ENCODE results near the gene PSMF1. TPM values are rescaled to one million over a fixed set of nuclear protein-coding genes. Genes with fewer than 3 reads are reported as not detected.

The PSMF1 gene, protein sequence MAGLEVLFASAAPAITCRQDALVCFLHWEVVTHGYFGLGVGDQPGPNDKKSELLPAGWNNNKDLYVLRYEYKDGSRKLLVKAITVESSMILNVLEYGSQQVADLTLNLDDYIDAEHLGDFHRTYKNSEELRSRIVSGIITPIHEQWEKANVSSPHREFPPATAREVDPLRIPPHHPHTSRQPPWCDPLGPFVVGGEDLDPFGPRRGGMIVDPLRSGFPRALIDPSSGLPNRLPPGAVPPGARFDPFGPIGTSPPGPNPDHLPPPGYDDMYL
- 69.2 and 92.5 TPM in 2 replicates for total RNA-seq (2014; rRNA removed; shearing (Covaris generic))

- peak; percentile 91 for DNase-seq (ENCODE audit: low spot score)
Observed at GRCh38 chr20:1118336-1119127, at the start of gene PSMF1. Gene PSMF1 (plus strand): TSS chr20:1118602. CDS start chr20:1118774, 172 bp downstream.

GRCh38 chr20:1072258-1072657, 46.1 kb upstream of the PSMF1 start:
- no peak for DNase-seq (ENCODE audit: low spot score)

- DNase-seq (ENCODE audit: low spot score) = no peak
Observed at GRCh38 chr20:1075616-1076015, 42.8 kb upstream of the PSMF1 start.

DNA sequence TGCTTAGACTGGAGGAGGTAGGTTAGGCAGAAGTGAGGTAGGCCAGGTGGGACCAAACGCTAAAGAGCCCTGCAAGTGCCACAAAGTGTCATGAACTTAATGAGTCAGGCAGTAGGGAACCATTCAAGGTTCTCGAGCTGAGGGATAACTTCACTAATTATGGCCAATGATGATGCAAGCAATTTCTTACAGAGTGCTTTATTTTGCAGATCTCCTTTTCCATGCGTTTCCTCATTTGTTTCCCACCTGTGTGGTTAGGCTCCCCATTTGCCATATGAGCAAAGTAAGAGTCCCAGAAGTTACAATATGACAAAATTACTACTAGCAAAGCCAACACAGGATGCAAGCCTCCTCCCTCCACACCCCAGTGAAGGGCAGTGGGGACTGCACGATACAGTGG, 36.5 kb upstream of the PSMF1 start:
- DNase-seq (ENCODE audit: low spot score) = no peak

DNA sequence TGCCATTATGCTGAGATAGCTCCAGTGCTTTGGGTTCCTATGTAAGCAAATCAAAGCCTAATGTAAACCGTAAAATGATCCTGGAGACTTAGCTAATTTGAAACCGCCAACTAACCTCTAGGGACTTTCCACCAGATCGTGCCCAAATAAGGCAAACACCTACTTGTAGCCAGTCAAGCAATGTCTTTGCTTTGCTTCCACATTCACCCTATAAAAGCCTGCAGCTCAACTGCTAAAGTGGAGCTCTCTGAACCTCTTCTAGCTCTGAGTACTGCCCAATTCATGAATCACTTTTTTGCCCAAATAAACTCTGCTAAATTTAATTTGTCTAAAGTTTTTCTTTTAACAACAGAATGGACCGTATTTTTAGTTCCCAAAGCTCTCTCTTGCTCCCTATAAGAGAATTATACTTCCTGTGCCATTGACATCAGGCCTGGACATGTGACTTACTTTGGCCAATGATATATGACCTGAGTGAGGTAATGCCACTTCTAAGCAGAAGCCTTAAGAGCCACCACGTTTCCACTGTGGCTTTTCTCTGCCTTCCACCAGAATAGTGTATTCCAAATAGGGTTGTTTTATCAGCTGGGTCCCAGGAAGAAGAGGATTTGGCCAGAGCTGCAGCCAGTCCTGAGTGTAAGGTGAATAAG, 34.8 kb upstream of the PSMF1 start:
- peak; percentile 14 for DNase-seq (ENCODE audit: low spot score)

GRCh38 chr20:1085492-1086276, 32.7 kb upstream of the PSMF1 start:
- no peak for DNase-seq (ENCODE audit: low spot score)

- DNase-seq (ENCODE audit: low spot score) = no peak
Observed at GRCh38 chr20:1086277-1087213, 31.9 kb upstream of the PSMF1 start.

DNA sequence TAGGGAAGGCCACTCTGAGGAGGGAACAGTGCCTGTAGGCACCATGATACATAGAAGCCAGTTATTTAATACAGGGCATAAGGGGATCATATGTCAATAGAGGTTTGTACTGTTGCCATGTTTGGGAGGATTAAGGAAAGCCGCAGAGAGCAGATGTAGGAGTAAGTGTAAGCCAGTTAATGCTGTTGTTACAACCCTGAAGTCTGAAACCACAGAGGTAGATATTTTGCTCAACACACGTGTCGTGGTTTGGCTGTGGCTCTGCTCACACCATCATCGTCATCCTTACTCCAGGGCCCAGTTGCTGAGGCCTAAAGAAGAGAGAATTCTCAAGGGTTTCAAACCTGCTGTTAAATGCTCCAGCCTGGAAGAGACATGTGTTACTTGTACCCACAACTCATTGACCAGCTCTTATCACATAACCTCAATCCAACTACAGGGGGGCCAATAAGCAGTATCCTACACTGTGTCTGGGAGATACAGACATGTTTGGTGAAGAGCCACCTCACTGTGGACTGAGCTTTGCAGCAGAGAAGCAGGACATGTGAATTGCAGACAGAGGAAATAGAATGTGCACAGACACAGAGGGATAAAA, 31.0 kb upstream of the PSMF1 start:
- peak; percentile 61 for DNase-seq (ENCODE audit: low spot score)

DNA sequence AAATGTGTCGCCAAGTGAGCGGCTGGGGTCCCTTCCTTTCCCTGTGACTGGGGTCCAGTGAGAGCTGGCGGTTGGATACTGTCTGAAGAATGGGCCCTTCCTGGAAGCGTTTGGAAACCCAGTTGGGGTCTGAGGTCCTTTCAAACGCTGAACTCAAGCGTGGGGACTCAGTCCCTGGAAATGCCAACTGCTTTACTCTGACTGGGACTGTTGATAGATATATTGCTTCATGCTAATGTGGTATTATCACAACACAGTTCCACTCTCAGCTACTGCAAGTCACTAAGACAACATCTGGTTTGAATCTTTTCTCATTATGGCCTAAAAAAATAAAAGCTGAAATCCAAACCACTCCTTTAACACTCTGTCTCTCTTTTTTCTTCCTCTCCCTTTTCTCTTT, 23.7 kb upstream of the PSMF1 start:
- DNase-seq (ENCODE audit: low spot score) = no peak

GRCh38 chr20:1101533-1101932, 16.9 kb upstream of the PSMF1 start:
- DNase-seq (ENCODE audit: low spot score) = no peak

- no peak for DNase-seq (ENCODE audit: low spot score)
Observed at GRCh38 chr20:1102016-1102415, 16.4 kb upstream of the PSMF1 start.

DNA sequence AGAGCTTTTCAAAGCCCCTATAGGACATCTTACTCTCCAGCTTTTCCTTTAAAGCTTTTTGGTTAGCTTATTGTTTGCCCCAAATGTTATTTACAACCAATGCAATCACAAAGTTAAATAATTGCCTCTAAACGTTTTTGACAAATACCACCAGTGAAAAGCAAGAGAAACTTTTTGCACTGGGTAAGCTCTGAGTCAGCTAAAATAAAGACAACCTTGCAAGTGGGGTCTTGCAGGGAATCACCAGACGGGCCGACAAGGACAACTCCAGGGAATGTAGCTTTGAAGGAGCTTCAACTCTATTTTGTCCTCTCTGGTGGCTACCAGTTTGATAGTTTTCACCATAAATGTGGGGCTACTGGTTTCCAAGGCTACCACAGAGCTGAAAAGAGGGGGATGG, 14.7 kb upstream of the PSMF1 start:
- no peak for DNase-seq (ENCODE audit: low spot score)

DNA sequence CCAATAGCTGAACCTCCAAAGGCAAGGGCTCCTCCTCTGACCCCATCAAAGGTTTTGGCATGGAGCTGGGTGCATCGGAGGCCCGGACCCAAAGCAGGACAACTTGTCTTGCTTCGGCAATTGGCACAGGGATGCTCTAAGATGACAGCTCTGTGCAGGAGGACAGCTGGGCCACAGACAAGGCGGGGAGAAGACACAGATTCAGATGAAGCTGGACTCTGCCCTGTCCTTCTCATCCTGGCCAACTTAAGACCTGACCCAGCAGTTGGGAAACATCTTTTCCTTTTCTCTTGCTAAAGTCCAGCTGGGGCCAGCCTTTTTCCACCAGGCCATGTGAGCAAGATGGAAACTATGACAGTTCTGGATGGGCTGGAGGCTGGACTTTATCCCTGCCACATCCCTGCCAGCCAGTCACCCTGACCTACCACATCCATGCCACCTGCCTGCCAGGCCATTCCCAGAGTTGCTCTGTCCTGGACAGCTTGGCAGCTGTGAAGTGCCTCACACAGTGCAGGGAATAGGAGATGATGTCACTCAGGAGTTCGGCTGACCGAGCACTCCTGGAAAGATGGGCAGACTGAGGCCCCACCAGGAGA, 12.7 kb upstream of the PSMF1 start:
- DNase-seq (ENCODE audit: low spot score) = no peak

DNA sequence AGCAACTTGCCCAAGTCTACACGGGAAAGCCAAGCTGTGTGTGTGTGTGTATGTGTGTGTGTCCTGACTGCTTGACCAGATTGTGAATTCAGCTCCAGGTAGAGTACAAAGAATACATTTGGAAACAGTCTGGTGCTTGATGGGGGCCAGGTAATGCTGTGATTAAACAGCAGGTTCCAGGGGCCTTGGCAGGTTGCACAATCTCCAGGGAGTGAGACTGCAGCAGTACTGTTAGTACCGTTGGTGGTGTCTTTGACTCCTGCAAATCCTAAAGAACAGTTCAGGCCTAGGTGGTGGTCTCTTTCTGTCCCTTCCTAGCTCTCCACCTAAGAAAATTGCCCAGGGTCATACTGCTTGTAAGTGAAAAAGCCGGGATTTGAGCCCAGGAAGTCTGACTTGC, 11.2 kb upstream of the PSMF1 start:
- DNase-seq (ENCODE audit: low spot score) = no peak

GRCh38 chr20:1108437-1108920, 9.9 kb upstream of the PSMF1 start:
- DNase-seq (ENCODE audit: low spot score) = no peak

DNA sequence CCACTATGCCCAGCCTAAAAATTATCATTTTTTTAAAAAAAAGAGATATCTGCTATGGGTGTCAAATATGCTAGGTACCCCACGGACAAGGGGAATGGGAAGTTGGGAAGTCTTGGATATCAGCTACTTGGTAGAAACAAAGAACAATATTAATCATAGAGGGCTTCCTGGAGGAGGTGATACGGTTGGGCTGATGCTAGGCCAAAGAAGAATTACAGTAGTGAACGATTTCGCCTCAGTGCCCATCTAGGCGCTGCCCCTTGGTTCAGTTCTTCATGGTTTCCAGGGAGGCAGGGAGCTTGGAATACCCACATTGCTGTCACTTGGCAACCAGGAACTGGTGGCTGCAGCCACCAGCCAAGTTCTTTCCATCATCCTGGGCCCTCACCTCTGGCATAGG, 5.5 kb upstream of the PSMF1 start:
- DNase-seq (ENCODE audit: low spot score) = no peak

DNA sequence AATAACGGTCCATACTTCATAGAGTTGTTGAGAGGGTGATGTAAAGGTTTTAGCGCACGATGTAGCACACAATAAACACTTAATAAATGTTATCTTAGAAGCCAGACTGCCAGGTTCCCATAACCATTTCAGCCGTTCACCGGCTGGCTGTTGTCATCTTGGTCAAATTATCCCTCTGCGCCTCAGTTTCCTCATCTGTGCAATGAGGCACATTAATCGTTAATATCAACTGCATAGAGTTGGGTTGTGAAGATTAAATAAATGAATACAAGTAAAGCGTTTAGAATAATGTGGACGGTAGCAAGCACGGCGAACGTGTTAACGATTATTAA, 432 bp upstream of the PSMF1 start:
- DNase-seq (ENCODE audit: low spot score) = no peak

DNA sequence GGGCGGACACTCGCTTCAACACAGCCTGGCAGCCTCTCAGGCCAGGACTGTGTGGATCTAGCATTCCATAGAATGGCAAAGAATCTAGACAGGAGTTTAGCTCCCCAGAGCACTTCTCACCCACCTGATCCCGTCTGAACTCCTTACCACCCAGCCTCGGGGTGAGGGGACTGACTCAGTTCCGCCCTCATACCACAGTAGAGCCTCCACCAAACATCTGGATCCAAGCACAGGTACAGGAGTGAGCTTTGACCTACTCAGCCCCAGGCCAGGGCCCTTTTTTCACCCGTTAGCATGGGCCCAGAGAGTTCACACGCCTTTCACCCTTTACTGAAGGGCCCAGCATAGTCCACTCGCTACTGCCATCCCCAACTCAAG, 715 bp downstream of the PSMF1 start:
- DNase-seq (ENCODE audit: low spot score) = no peak

DNA sequence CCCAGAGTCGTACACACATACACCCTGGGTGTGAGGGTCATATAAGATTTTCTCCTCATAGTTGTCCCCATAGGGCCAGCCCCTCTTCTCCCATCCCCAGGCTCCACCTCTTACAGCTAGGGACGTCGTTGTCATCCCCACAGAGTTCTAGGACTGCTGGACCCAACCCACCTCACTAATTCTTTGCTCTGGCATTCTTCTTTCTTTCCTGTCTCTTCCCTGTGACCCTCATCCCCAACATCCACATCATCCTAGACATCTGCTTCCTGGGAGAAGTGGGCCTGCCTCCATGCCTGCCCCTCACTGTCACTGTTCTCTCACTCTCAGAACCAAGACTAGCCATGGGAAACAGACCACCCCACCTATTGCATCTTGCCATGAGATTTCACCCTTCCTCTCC, 1.1 kb downstream of the PSMF1 start:
- DNase-seq (ENCODE audit: low spot score) = no peak

GRCh38 chr20:1121429-1121828, 3.0 kb downstream of the PSMF1 start:
- no peak for DNase-seq (ENCODE audit: low spot score)
